Transverse colon (tissue), 4 donors: Measurements from ENCODE around the gene AGPAT4. TPM values are rescaled to one million over a fixed set of nuclear protein-coding genes. Genes with fewer than 3 reads are reported as not detected.

Experiments used
- DNase-seq: peaks from one replicate; pipeline ENCODE4 v3.0.0-alpha.2; 2019
- H3K27ac ChIP-seq, 4 donors: fragments of 200-600 bp; sonication (generic); 2 replicates each; pipeline ENCODE4 v1.5.1; 2016 to 2018; ENCODE audit warnings: inconsistent platforms in 4 of 4
- H3K27me3 ChIP-seq: fragments of 200-600 bp; sonication (generic); 2 replicates; pipeline ENCODE4 v1.5.1; 2017; ENCODE audit warnings: inconsistent platforms
- H3K36me3 ChIP-seq, 4 donors: fragments of 200-600 bp; sonication (generic); 2 replicates each; pipeline ENCODE4 v1.5.1; 2017 to 2019; ENCODE audit warnings: inconsistent platforms in 4 of 4
- H3K4me1 ChIP-seq, 4 donors: fragments of 200-600 bp; sonication (generic); 2 replicates each; pipeline ENCODE4 v1.5.1; 2017 to 2020; ENCODE audit warnings: inconsistent platforms in 4 of 4
- H3K4me3 ChIP-seq, 4 donors: fragments of 200-600 bp; sonication (generic); 1 replicate in 1 of 4; 2 replicates in 3 of 4; pipeline versions ENCODE4 v1.5.1 to v1.6.1; 2017 to 2019; ENCODE audit warnings: inconsistent platforms in 4 of 4
- H3K9me3 ChIP-seq, 2 donors: fragments of 200-600 bp; sonication (generic); 2 replicates each; pipeline ENCODE4 v1.5.1; 2017 to 2019; ENCODE audit warnings: inconsistent platforms in 2 of 2
- EP300 ChIP-seq: sonication (generic); formaldehyde crosslinking; IDR thresholded peaks from one replicate; pipeline ENCODE4 v1.6.1; 2017; ENCODE audit warnings: antibody characterized with exemption, low read depth
- POLR2A ChIP-seq: fragments of 450-650 bp; IDR thresholded peaks from one replicate; pipeline ENCODE4 v1.6.1; 2016; ENCODE audit warnings: antibody characterized with exemption, mild to moderate bottlenecking, moderate library complexity
- POLR2AphosphoS5 ChIP-seq, 3 donors: sonication (generic); formaldehyde crosslinking; IDR thresholded peaks; one replicate each; pipeline ENCODE4 v1.6.1; 2016; ENCODE audit warnings: antibody characterized with exemption in 3 of 3
- WGBS, 2 donors: methylation state at CpG; one replicate each; pipeline ENCODE4 v1.1.5; 2018; ENCODE audit warnings: low coverage in 1 of 2; 5-methylcytosine and 5-hydroxymethylcytosine counted together
- in situ Hi-C, 4 donors: fragments of 200-750 bp; cut with MboI; loops; one replicate each; pipeline versions ENCODE4 v1.15.0 to v1.15.1; 2017; ENCODE audit warnings: low sequenced_read_pairs in 3 of 4, low pct_ligation_motif_present in 1 of 4, low pct_unique_long_range_greater_than_20kb in 1 of 4
- intact Hi-C: fragments of 100-400 bp; cut with DNase I; formaldehyde crosslinking; loops from one replicate; pipeline ENCODE4 v1.15.1; 2023; ENCODE audit warnings: low total_unique reads
- total RNA-seq, 4 donors: library from RNA; depleted of rRNA; stranded (reverse); fragments of >200 nt; gene quantifications; one replicate each; pipeline ENCODE4 v1.1.0, GENCODE V29; 2016
- TF ChIP-seq, protein P1 (sequence below), 5 experiments: fragments of 200-600 bp in 3 of 5; fragments of 450-650 bp in 2 of 5; sonication (generic) in 3 of 5; IDR thresholded peaks; 1 replicate in 2 of 5; 2 replicates in 3 of 5; pipeline ENCODE4 v1.5.1; 2016 to 2017; ENCODE audit warnings: antibody characterized with exemption in 5 of 5, inconsistent platforms in 3 of 5, mild to moderate bottlenecking in 2 of 5, moderate library complexity in 1 of 5

Gene AGPAT4
- total RNA-seq, 4 donors from 2014 or later: 2.2 to 6.4 (median 4.4) TPM

DNA sequence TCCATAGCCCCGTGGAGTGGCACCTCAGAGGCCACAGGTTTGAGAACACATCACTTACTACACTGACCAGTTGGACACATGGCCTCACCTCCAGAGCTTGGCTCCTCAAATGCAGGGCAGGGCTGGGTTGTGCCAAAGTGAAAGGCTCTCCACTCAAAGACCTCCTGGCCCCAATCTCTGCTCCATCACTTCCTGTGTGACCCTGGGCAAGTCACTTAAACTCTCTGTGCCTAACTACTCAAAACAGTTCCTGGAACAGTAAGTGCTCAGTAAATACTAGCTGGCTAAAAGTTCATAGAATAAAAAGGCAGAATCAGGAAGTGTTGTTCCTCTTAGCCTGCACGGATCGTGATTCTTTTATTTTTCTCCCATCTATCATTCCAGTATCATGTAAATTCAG is 50.2 kb downstream of the AGPAT4 start:
- Histone ChIP-seq H3K4me3 (no peak overlapping the region), H3K27me3 (no peaks in the 10 kb centered on the region), H3K9me3 (no peaks in the 10 kb centered on the region), H3K4me1 (peaks cover 0 to 9% (median 0%) of the 10 kb centered on the region in 4 donors), H3K27ac (no peak overlapping the region), H3K36me3 (no peaks in the 10 kb centered on the region)
- DNase-seq: no peak
- intact Hi-C loops (no loop called here), in situ Hi-C loops (no loop called here)
- TF ChIP-seq POLR2A: no peak
- TF ChIP-seq, protein P1, sequence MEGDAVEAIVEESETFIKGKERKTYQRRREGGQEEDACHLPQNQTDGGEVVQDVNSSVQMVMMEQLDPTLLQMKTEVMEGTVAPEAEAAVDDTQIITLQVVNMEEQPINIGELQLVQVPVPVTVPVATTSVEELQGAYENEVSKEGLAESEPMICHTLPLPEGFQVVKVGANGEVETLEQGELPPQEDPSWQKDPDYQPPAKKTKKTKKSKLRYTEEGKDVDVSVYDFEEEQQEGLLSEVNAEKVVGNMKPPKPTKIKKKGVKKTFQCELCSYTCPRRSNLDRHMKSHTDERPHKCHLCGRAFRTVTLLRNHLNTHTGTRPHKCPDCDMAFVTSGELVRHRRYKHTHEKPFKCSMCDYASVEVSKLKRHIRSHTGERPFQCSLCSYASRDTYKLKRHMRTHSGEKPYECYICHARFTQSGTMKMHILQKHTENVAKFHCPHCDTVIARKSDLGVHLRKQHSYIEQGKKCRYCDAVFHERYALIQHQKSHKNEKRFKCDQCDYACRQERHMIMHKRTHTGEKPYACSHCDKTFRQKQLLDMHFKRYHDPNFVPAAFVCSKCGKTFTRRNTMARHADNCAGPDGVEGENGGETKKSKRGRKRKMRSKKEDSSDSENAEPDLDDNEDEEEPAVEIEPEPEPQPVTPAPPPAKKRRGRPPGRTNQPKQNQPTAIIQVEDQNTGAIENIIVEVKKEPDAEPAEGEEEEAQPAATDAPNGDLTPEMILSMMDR (IDR thresholded peaks at IDR 0.05): no peak
- TF ChIP-seq EP300: no peak
- no peak for TF ChIP-seq POLR2AphosphoS5 (IDR thresholded peaks at IDR 0.05)
- 79 to 91% methylated on average over 2 to 3 of the region's 3 CpGs for WGBS, 2 donors

DNA sequence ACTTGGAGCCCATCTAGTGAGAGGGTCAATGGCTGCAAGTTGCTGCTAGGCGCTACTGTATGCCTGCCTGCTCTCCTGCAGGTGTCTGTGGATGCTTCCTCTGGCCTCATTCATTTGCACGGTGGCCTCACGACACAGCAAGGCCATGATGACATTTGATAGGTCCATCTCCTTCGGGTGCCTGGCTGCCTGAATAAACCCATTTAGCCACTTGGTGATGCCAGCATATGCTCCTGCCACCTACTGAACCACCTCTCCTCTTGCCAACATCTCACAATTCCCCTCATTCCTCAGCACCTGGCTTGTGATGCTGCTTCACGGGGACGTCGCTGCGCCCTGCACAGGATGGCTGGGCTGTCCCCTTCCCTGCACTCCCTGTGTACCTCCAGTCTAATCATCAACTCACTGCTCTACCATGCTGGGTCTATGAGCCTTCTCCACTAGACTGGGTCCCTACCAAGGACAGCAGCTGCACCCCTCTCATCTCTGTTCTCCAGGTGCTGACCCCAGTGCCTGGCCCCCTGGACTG is 51.1 kb downstream of the AGPAT4 start:
- H3K9me3 ChIP-seq: no peaks in the 10 kb centered on the region
- H3K36me3 ChIP-seq: no peaks in the 10 kb centered on the region
- H3K4me3 ChIP-seq: no peak overlapping the region
- WGBS, 2 donors: 80 to 93% methylated on average over 2 to 8 of the region's 8 CpGs
- intact Hi-C loops (no loop called here), in situ Hi-C loops (no loop called here)
- no peak overlapping the region for H3K27ac ChIP-seq
- TF ChIP-seq, protein P1 (IDR thresholded peaks at IDR 0.05): no peak
- TF ChIP-seq EP300: no peak
- H3K27me3 ChIP-seq: no peaks in the 10 kb centered on the region
- peaks cover 0 to 9% (median 0%) of the 10 kb centered on the region in 4 donors for H3K4me1 ChIP-seq
- DNase-seq: no peak

DNA sequence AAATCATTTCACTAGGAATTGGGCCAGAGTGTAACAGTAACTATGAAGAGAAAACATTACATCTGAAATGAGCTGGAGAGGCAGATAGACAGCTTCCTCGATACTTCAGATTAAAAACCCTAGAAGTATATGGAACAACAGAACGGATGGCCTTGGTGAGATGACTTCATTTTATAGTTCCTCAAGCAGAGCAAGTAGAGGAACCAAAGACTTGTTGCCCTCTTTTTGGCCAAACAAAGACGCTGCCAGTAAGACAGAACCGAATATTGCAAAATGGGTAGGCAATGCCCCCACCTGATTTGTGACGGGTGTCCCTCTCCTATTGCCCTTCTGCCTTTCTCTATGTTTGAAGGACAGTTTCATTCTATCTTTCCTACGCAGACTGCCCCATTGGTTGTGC is 53.5 kb downstream of the AGPAT4 start:
- Histone ChIP-seq H3K36me3 (no peaks in the 10 kb centered on the region), H3K27me3 (no peaks in the 10 kb centered on the region), H3K4me1 (no peaks in the 10 kb centered on the region), H3K27ac (no peak overlapping the region), H3K9me3 (no peaks in the 10 kb centered on the region), H3K4me3 (no peak overlapping the region)
- intact Hi-C loops (no loop called here), in situ Hi-C loops (no loop called here)
- 83 to 85% methylated on average over 5 to 6 of the region's 6 CpGs for WGBS, 2 donors
- no peak for DNase-seq
- TF ChIP-seq POLR2AphosphoS5 (IDR thresholded peaks at IDR 0.05): no peak
- TF ChIP-seq POLR2A: no peak
- TF ChIP-seq, protein P1 (IDR thresholded peaks at IDR 0.05): no peak
- TF ChIP-seq EP300: no peak

DNA sequence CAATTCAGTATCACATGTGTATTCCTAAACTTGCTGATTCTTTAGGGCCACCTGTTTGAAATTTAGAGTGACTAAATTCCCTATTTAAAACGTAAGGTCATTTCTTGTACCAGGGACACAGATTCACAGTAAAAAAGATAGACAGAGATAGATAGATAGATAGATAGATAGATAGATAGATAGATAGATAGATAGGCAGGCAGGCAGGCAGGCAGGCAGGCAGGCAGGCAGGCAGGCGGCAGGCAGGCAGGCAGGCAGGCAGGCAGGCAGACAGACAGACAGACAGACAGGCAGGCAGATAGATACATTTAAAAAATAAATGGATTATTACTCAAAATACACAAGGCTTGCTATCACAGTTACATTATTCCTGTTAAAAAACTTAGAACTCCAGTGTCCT is 54.2 kb downstream of the AGPAT4 start:
- WGBS, 2 donors: 80% methylated on average over 2 of the region's 2 CpGs; no CpG with 5 or more reads in 1 of the 2 donors

More for the DNA sequence above, 54.2 kb downstream of the AGPAT4 start:
- DNase-seq: no peak
- H3K27me3 ChIP-seq: no peaks in the 10 kb centered on the region
- in situ Hi-C loops (no loop called here), intact Hi-C loops (no loop called here)
- no peaks in the 10 kb centered on the region for H3K36me3 ChIP-seq
- H3K4me3 ChIP-seq: no peak overlapping the region
- no peak overlapping the region for H3K27ac ChIP-seq
- no peaks in the 10 kb centered on the region for H3K9me3 ChIP-seq
- H3K4me1 ChIP-seq: no peaks in the 10 kb centered on the region
- TF ChIP-seq POLR2A (no peak), EP300 (no peak)
- TF ChIP-seq, protein P1 (IDR thresholded peaks at IDR 0.05): no peak
